PC-9 (cell line): ENCODE measurements around the gene AKIRIN2.

Experiments used
- EZH2 ChIP-seq: fragments of 200-600 bp; sonication (generic); IDR thresholded peaks from 2 replicates; pipeline ENCODE4 v1.8.0; 2017; ENCODE audit warnings: antibody characterized with exemption, low read depth
- TF ChIP-seq, protein P1 (sequence below): fragments of 200-600 bp; sonication (generic); conservative IDR thresholded peaks from 2 replicates; pipeline ENCODE4 v1.6.1; 2017; ENCODE audit warnings: mixed run types, antibody characterized with exemption, mild to moderate bottlenecking, moderate library complexity

DNA sequence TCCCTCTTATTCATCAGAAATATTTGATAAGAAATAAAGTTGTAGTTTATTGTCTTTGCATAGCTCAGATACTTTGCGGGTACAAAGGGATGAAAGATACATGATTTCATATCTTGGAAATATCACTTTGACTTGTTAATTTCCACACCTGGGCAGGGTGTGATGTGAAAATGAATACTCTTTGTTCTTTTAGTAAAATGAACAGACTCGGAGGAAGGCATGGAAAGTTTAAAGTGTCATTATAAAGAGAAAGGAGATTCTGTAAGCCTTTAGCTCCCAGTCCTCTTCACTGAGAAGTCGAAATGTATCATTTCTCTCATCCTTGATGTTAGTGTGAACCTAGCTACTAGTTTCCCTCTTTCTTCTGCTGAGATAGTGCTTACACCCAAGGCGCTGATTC is 36.7 kb upstream of the AKIRIN2 start:
- TF ChIP-seq, protein P1, sequence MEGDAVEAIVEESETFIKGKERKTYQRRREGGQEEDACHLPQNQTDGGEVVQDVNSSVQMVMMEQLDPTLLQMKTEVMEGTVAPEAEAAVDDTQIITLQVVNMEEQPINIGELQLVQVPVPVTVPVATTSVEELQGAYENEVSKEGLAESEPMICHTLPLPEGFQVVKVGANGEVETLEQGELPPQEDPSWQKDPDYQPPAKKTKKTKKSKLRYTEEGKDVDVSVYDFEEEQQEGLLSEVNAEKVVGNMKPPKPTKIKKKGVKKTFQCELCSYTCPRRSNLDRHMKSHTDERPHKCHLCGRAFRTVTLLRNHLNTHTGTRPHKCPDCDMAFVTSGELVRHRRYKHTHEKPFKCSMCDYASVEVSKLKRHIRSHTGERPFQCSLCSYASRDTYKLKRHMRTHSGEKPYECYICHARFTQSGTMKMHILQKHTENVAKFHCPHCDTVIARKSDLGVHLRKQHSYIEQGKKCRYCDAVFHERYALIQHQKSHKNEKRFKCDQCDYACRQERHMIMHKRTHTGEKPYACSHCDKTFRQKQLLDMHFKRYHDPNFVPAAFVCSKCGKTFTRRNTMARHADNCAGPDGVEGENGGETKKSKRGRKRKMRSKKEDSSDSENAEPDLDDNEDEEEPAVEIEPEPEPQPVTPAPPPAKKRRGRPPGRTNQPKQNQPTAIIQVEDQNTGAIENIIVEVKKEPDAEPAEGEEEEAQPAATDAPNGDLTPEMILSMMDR: no peak
- no peak for TF ChIP-seq EZH2
